Activated CD8-positive, alpha-beta memory T cell treated with anti-CD3 and anti-CD28 coated beads, Interleukin-2, amount 50 U/mL, for 1 hour (primary cell): ENCODE results near the gene TRIML1.
"Not testable (repeated sequence)": the region's sequence is repeated elsewhere in the genome, so short reads cannot be mapped to it uniquely, and the experiment has no call there.

ENCODE experiments used
- DNase-seq: peaks from one replicate; pipeline ENCODE4 v3.0.0-alpha.2; 2020; ENCODE audit errors: extremely low read depth

Gene TRIML1

DNA sequence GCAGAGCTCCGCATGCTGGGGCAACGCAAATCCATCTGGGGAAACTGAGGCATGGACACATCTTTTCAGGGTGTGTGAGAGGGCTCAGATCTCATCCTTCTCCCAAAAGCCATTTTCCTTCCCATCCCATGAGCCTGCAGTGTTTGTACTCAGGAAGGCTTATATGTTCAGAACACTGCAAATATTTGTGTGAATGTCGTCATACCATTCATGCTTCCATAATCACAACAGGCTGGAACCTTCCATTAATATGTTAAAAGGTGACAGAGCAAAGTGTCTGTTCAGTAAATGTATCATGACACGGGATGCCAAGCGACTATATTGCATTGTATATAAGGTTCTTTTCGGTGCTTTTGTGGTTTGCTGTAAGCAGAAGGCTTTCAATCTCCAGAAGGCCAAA lies 8.5 kb downstream of the TRIML1 start:
- DNase-seq: no peak

GRCh38 chr4:188154668-188155405 lies 15.6 kb downstream of the TRIML1 start:
- DNase-seq: no peak

- DNase-seq: no peak
Observed at GRCh38 chr4:188158336-188158735, 19.1 kb downstream of the TRIML1 start.

- DNase-seq: not testable (repeated sequence)
Observed at GRCh38 chr4:188159513-188160226, 20.4 kb downstream of the TRIML1 start.

GRCh38 chr4:188160406-188160805 lies 21.2 kb downstream of the TRIML1 start:
- DNase-seq: no peak

DNA sequence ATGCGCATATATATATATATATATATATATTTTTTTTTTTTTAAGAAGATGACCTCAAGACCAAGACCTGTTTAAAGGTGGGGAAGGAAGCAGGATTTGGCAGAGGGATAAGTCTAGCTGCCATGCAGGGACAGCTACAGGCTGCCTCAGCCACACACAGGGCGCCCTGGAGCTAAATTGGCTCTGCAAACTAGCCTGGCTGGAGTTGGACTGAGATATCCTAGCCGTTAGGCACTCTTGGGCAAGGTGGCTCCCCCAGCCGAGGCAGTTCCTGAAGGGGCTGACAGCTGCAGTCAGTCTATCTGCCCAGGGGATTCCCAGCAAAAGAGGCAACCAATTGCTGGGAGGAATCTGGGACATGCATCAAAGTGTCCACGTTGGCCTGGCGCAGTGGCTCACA lies 21.9 kb downstream of the TRIML1 start:
- no peak for DNase-seq

- no peak for DNase-seq
Observed at GRCh38 chr4:188162698-188163097, 23.5 kb downstream of the TRIML1 start.

- no peak for DNase-seq
Observed at GRCh38 chr4:188168726-188169373, 29.6 kb downstream of the TRIML1 start.

DNA sequence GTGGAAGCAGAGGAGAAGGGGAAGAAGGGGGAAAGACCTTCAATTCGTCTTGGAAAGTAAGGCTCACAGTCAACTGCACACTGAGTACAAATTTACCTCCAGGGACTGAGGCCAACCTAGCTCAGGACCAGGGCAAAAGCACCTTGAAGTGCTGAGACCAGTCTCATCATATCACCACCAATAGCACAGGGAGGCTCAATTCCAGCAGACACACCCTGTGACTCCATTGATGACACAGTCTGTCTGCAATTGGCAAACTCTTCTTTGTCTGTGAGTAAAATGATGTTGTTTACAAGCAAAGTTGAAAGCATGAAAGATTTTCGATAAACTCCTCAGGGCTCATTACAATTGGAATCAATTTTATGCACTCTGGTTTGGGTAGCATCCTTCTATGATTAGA lies 32.3 kb downstream of the TRIML1 start:
- no peak for DNase-seq

- no peak for DNase-seq
Observed at GRCh38 chr4:188175288-188175687, 36.0 kb downstream of the TRIML1 start.

DNA sequence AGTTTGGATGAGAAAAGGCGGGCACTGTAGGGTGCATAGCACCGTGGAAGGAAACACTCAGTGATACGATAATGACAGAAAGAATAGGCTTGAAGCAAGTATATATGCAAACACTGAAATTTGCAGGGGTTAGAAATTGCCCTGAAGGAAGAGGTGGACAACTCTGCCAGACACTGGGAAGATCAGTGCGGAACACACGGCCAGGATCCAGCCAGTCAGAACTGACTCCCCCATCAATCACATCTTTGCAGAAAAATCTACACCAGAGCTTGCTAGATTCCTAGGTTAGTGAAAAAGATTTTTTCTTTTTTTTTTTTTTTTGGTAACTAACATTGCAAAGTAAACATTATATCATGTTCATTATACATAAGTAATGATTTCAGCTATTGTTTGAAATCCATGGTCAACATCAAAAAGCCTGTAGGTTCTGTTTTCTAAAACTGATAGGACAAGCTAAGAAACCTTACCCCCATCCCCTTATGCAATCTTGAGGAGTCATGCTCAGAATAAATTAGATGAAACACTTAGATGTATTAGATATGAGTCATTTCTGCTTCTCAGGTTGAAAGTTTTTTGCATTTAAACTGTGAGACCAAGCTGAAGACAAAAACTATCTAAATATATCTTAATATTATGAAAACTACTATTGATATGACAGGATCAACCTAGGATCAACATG lies 38.9 kb downstream of the TRIML1 start:
- no peak for DNase-seq

GRCh38 chr4:188178806-188179205 lies 39.6 kb downstream of the TRIML1 start:
- no peak for DNase-seq

DNA sequence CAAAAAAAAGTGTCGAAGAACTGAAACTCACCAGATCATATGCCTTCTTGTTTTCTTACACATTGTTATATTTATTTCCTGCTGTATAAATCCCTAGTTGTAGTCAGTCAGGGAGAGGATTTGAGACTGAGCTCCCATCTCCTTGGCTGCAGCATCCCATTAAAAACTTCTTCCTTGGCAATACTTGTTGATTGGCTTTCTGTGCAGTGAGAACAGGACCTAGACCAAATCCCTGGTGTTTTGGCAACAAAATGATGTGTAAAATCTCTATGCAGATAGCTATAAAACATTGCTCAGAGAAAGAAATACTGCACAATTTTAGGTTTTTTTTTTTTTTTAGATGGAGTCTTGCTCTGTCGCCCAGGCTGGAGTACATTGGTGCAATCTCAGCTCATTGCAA lies 47.9 kb downstream of the TRIML1 start:
- no peak for DNase-seq

- DNase-seq: no peak
Observed at GRCh38 chr4:188190461-188190860, 51.2 kb downstream of the TRIML1 start.

GRCh38 chr4:188194421-188194820 lies 55.2 kb downstream of the TRIML1 start:
- DNase-seq: no peak

GRCh38 chr4:188195389-188195985 lies 56.2 kb downstream of the TRIML1 start:
- DNase-seq: no peak

GRCh38 chr4:188196134-188196735 lies 57.0 kb downstream of the TRIML1 start:
- no peak for DNase-seq
